IMR-90 (cell line): Measurements from ENCODE around the gene RBBP8NL. TPM values are rescaled to one million over a fixed set of nuclear protein-coding genes. Genes with fewer than 3 reads are reported as not detected.
"Not testable (repeated sequence)": the region's sequence is repeated elsewhere in the genome, so short reads cannot be mapped to it uniquely, and the experiment has no call there.

Source experiments
- ATAC-seq: fragments of 200-7000 bp; cut with Tn5 transposase; 2 replicates; pipeline ENCODE4 v1.9.1; 2020; ENCODE audit warnings: low read depth, mild to moderate bottlenecking, moderate library complexity
- BruUV-seq: library from RNA; stranded (reverse); fragments of 400-500 nt; replicated peaks from 2 replicates; lab custom pipeline; 2021; lab: Mats Ljungman, UMichigan
- CTCF ChIA-PET: fragments of 300-600 bp; formaldehyde crosslinking; extraction: SDS; loops from one replicate; lab custom pipeline; 2021; ENCODE audit warnings: antibody characterized with exemption; lab: Yijun Ruan, JAX
- POLR2A ChIA-PET: fragments of 300-600 bp; sonication (Branson Sonifier 250); formaldehyde crosslinking; loops from one replicate; lab custom pipeline; 2022; ENCODE audit warnings: antibody characterized with exemption; ENCODE audit not compliant: unreplicated experiment; lab: Charles Lee
- DNase-seq: peaks from one replicate; pipeline ENCODE4 v3.0.0; 2013
- H2AFZ ChIP-seq: replicated peaks from 2 replicates; pipeline ENCODE3; 2013; ENCODE audit warnings: low read length, mild to moderate bottlenecking; ENCODE audit not compliant: poor library complexity
- H2AK5ac ChIP-seq: 2 replicates; pipeline ENCODE4 v1.6.1; 2013; ENCODE audit warnings: low read depth, low read length, inconsistent platforms
- H2AK9ac ChIP-seq: replicated peaks from 2 replicates; pipeline ENCODE3; 2013; ENCODE audit warnings: mild to moderate bottlenecking, low read depth, low read length, moderate library complexity; ENCODE audit not compliant: poor library complexity
- H2BK120ac ChIP-seq: 2 replicates; pipeline ENCODE4 v1.6.1; 2013; ENCODE audit warnings: low read depth, low read length, inconsistent platforms
- H2BK15ac ChIP-seq: 3 replicates; pipeline ENCODE4 v1.6.1; 2013; ENCODE audit warnings: low read depth, low read length, inconsistent platforms
- H2BK20ac ChIP-seq: 2 replicates; pipeline ENCODE4 v1.6.1; 2013; ENCODE audit warnings: low read depth, mild to moderate bottlenecking, inconsistent platforms, low read length, moderate library complexity
- H2BK5ac ChIP-seq: 2 replicates; pipeline ENCODE4 v1.6.1; 2013; ENCODE audit warnings: mild to moderate bottlenecking, low read depth, low read length, inconsistent platforms; ENCODE audit not compliant: poor library complexity, severe bottlenecking
- H3K14ac ChIP-seq: replicated peaks from 2 replicates; pipeline ENCODE4 v1.6.1; 2013; ENCODE audit warnings: low read depth, low read length, inconsistent platforms
- H3K18ac ChIP-seq: 2 replicates; pipeline ENCODE4 v1.6.1; 2013; ENCODE audit warnings: low read depth, low read length, control low read depth
- H3K23ac ChIP-seq: 2 replicates; pipeline ENCODE4 v1.6.1; 2013; ENCODE audit warnings: low read depth, low read length, inconsistent platforms
- H3K27ac ChIP-seq: 2 replicates; pipeline ENCODE4 v1.5.1; 2013; ENCODE audit warnings: mild to moderate bottlenecking, control low read depth, low read length; ENCODE audit not compliant: insufficient read depth
- H3K27me3 ChIP-seq: 2 replicates; pipeline ENCODE4 v1.6.1; 2013; ENCODE audit warnings: low read length; ENCODE audit not compliant: control insufficient read depth, insufficient read depth
- H3K36me3 ChIP-seq: 2 replicates; pipeline ENCODE4 v1.6.1; 2013; ENCODE audit warnings: low read length, mixed read lengths; ENCODE audit not compliant: control insufficient read depth, insufficient read depth
- H3K4ac ChIP-seq: 2 replicates; pipeline ENCODE4 v1.6.1; 2013; ENCODE audit warnings: low read depth, low read length, inconsistent platforms
- H3K4me1 ChIP-seq: 2 replicates; pipeline ENCODE4 v1.6.1; 2013; ENCODE audit warnings: low read length, mixed read lengths; ENCODE audit not compliant: control insufficient read depth, insufficient read depth
- H3K4me2 ChIP-seq: 2 replicates; pipeline ENCODE4 v1.6.1; 2013; ENCODE audit warnings: low read depth, mild to moderate bottlenecking, control low read depth, low read length, moderate library complexity
- H3K4me3 ChIP-seq: 2 replicates; pipeline ENCODE4 v1.5.1; 2013; ENCODE audit warnings: low read depth, mild to moderate bottlenecking, control low read depth, low read length, moderate library complexity; ENCODE audit not compliant: insufficient read depth
- H3K56ac ChIP-seq: 2 replicates; pipeline ENCODE4 v1.6.1; 2013; ENCODE audit warnings: low read length, inconsistent platforms; ENCODE audit not compliant: insufficient read depth; ENCODE audit errors: extremely low read depth
- H3K79me1 ChIP-seq, 2 experiments: 2 replicates each; pipeline ENCODE4 v1.6.1; 2013; ENCODE audit warnings: low read length in 2 of 2, inconsistent platforms in 1 of 2, low read depth in 1 of 2
- H3K9ac ChIP-seq: 2 replicates; pipeline ENCODE4 v1.6.1; 2013; ENCODE audit warnings: low read depth, low read length, control low read depth
- H3K9me1 ChIP-seq: 2 replicates; pipeline ENCODE4 v1.6.1; 2013; ENCODE audit warnings: low read length, inconsistent platforms; ENCODE audit not compliant: insufficient read depth
- H3K9me3 ChIP-seq: 2 replicates; pipeline ENCODE4 v1.6.1; 2013; ENCODE audit warnings: low read length; ENCODE audit not compliant: control insufficient read depth, insufficient read depth
- H4K20me1 ChIP-seq: 2 replicates; pipeline ENCODE4 v1.6.1; 2013; ENCODE audit warnings: low read length, inconsistent platforms; ENCODE audit not compliant: insufficient read depth
- H4K5ac ChIP-seq: 2 replicates; pipeline ENCODE4 v1.6.1; 2013; ENCODE audit warnings: mild to moderate bottlenecking, low read depth, low read length, control low read depth
- H4K8ac ChIP-seq, 2 experiments: 2 replicates each; pipeline ENCODE4 v1.6.1; 2013; ENCODE audit warnings: low read depth in 2 of 2, low read length in 2 of 2, control low read depth in 1 of 2, inconsistent platforms in 1 of 2
- H4K91ac ChIP-seq: 2 replicates; pipeline ENCODE4 v1.6.1; 2013; ENCODE audit warnings: low read depth, low read length, inconsistent platforms; ENCODE audit not compliant: insufficient read depth
- WGBS, 2 experiments: methylation state at CpG; one replicate each; pipeline versions ENCODE4 v1.1.5 to v1.1.7; 2013; ENCODE audit warnings: missing lambda C conversion rate in 2 of 2; ENCODE audit not compliant: insufficient read length in 1 of 2; ENCODE audit errors: extremely low coverage in 2 of 2; 5-methylcytosine and 5-hydroxymethylcytosine counted together
- dilution Hi-C: fragments of 300-500 bp; cut with HindIII; formaldehyde crosslinking; loops from one replicate; pipeline ENCODE4 v1.14.3; 2018; ENCODE audit warnings: low sequenced_read_pairs; ENCODE audit not compliant: unreplicated experiment
- in situ Hi-C: fragments of 300-500 bp; cut with MboI; formaldehyde crosslinking; loops from 3 replicates; pipeline ENCODE4 v1.14.3; 2019; ENCODE audit warnings: low sequenced_read_pairs, inconsistent platforms, mixed read lengths
- intact Hi-C: fragments of 100-400 bp; cut with micrococcal nuclease; formaldehyde crosslinking; loops from 2 replicates; pipeline ENCODE4 v1.10.0; 2022
- polyA plus RNA-seq, 3 experiments: library from polyadenylated mRNA; depleted of rRNA; stranded (reverse); fragments of >200 nt; gene quantifications; 2 replicates each; pipeline ENCODE4 v1.2.3, GENCODE V29; 2012; ENCODE audit warnings: low replicate concordance in 1 of 3
- total RNA-seq: library from RNA; depleted of rRNA; stranded (reverse); fragments of >200 nt; gene quantifications from 2 replicates; pipeline ENCODE4 v1.2.3, GENCODE V29; 2012

RBBP8NL gene
- total and polyA plus RNA-seq, 2 of the 4 experiments (the other 2 are of a cell fraction): not detected

- H4K8ac ChIP-seq, dilution Hi-C loops, H3K18ac ChIP-seq, H4K5ac ChIP-seq, H3K9ac ChIP-seq, H3K36me3 ChIP-seq, H2BK15ac ChIP-seq, H3K14ac ChIP-seq, BruUV-seq, H3K9me3 ChIP-seq, in situ Hi-C loops, H3K27me3 ChIP-seq, H4K91ac ChIP-seq, H3K56ac ChIP-seq, H3K4me2 ChIP-seq, H2BK120ac ChIP-seq, H3K4me3 ChIP-seq, ATAC-seq, H2BK20ac ChIP-seq, POLR2A ChIA-PET, H3K23ac ChIP-seq, DNase-seq, H3K79me1 ChIP-seq, H2BK5ac ChIP-seq, H3K27ac ChIP-seq, H4K20me1 ChIP-seq: not testable (repeated sequence)
- peak overlapping the region; percentile 14 for H2AFZ ChIP-seq
- intact Hi-C loops: loop anchor here (2.0 kb wide), 1 partner anchor 71 kb away; the partner anchor contains the start of gene ADRM1
- H2AK5ac ChIP-seq: 0 out of 2 replicates have a peak overlapping the region, but pooled peaks have one; percentile 8
- H3K4me1 ChIP-seq: peaks cover 44% of the 10 kb centered on the region
- peak overlapping the region; percentile 82 for H2AK9ac ChIP-seq
- WGBS, 2 experiments: 86% methylated on average over 15 of the region's 40 CpGs; no CpG with 5 or more reads in 1 of the 2 experiments
- H3K4ac ChIP-seq: peak overlapping the region; percentile 52; the same call in 1 of the 2 replicates
- CTCF ChIA-PET: interaction anchor here (0.9 to 1.8 kb wide), 3 partner anchors 8 to 9 kb away, joined by 3 to 6 read pairs (median 4); no protein-coding TSS in a partner anchor
- peaks cover 13% of the 10 kb centered on the region; the same call in 1 of the 2 replicates for H3K9me1 ChIP-seq
These were observed 53.6 kb downstream of the RBBP8NL start for GRCh38 chr20:62373631-62374179.
